HEK293 (cell line): ENCODE measurements around the gene ERF.
A peak's percentile ranks its signal among the peaks of the same experiment; 100 is the strongest.

ENCODE experiments used
- BCL11A ChIP-seq: fragments of 450-650 bp; formaldehyde crosslinking; IDR thresholded peaks from 2 replicates; pipeline ENCODE4 v1.5.1; 2016; ENCODE audit warnings: low read depth, missing biosample characterization, missing genetic modification characterization
- EGR2 ChIP-seq: fragments of 450-650 bp; formaldehyde crosslinking; IDR thresholded peaks from 2 replicates; pipeline ENCODE4 v1.5.1; 2016; ENCODE audit warnings: low read depth, missing biosample characterization, missing genetic modification characterization
- GLIS1 ChIP-seq: fragments of 450-650 bp; formaldehyde crosslinking; IDR thresholded peaks from 2 replicates; pipeline ENCODE4 v1.5.1; 2016; ENCODE audit warnings: missing biosample characterization, missing genetic modification characterization
- KLF16 ChIP-seq: fragments of 450-650 bp; formaldehyde crosslinking; IDR thresholded peaks from 2 replicates; pipeline ENCODE4 v1.5.1; 2017; ENCODE audit warnings: missing biosample characterization, missing genetic modification characterization
- KLF8 ChIP-seq: fragments of 450-650 bp; formaldehyde crosslinking; IDR thresholded peaks from 2 replicates; pipeline ENCODE4 v1.5.1; 2016; ENCODE audit warnings: missing biosample characterization, missing genetic modification characterization
- MEIS1 ChIP-seq: sonication (generic); formaldehyde crosslinking; IDR thresholded peaks from 2 replicates; pipeline ENCODE4 v1.8.1; 2022; ENCODE audit warnings: missing genetic modification reagents, mild to moderate bottlenecking, borderline replicate concordance
- PRDM1 ChIP-seq: fragments of 450-650 bp; formaldehyde crosslinking; IDR thresholded peaks from 2 replicates; pipeline ENCODE4; 2016; ENCODE audit warnings: missing biosample characterization, missing genetic modification characterization
- REPIN1 ChIP-seq: fragments of 450-650 bp; formaldehyde crosslinking; IDR thresholded peaks from 2 replicates; pipeline ENCODE4 v1.5.1; 2017; ENCODE audit warnings: missing biosample characterization, missing genetic modification characterization, low read depth
- SP7 ChIP-seq: fragments of 450-650 bp; formaldehyde crosslinking; IDR thresholded peaks from 2 replicates; pipeline ENCODE4 v1.5.1; 2016; ENCODE audit warnings: missing biosample characterization, missing genetic modification characterization
- YY2 ChIP-seq: fragments of 450-650 bp; formaldehyde crosslinking; IDR thresholded peaks from 2 replicates; pipeline ENCODE4 v1.5.1; 2016; ENCODE audit warnings: missing biosample characterization, missing genetic modification characterization
- ZBTB17 ChIP-seq: fragments of 450-650 bp; formaldehyde crosslinking; IDR thresholded peaks from 2 replicates; pipeline ENCODE4 v1.5.1; 2016; ENCODE audit warnings: missing biosample characterization, missing genetic modification characterization
- ZFP37 ChIP-seq: fragments of 450-650 bp; formaldehyde crosslinking; IDR thresholded peaks from 2 replicates; pipeline ENCODE4 v1.5.1; 2016; ENCODE audit warnings: missing biosample characterization, missing genetic modification characterization
- ZIC2 ChIP-seq: fragments of 450-650 bp; formaldehyde crosslinking; IDR thresholded peaks from 2 replicates; pipeline ENCODE4 v1.5.1; 2016; ENCODE audit warnings: missing biosample characterization, missing genetic modification characterization
- ZNF121 ChIP-seq: fragments of 450-650 bp; formaldehyde crosslinking; IDR thresholded peaks from 2 replicates; pipeline ENCODE4 v1.5.1; 2016; ENCODE audit warnings: missing biosample characterization, missing genetic modification characterization
- ZNF16 ChIP-seq: fragments of 450-650 bp; formaldehyde crosslinking; IDR thresholded peaks from 2 replicates; pipeline ENCODE4 v1.5.1; 2016; ENCODE audit warnings: low read depth, missing biosample characterization, missing genetic modification characterization
- ZNF24 ChIP-seq: fragments of 450-650 bp; formaldehyde crosslinking; IDR thresholded peaks from 2 replicates; pipeline ENCODE4 v1.5.1; 2016; ENCODE audit warnings: missing biosample characterization, missing genetic modification characterization
- ZNF266 ChIP-seq: fragments of 450-650 bp; formaldehyde crosslinking; IDR thresholded peaks from 2 replicates; pipeline ENCODE4 v1.5.1; 2016; ENCODE audit warnings: missing biosample characterization, missing genetic modification characterization, low read depth
- ZNF366 ChIP-seq: fragments of 450-650 bp; formaldehyde crosslinking; conservative IDR thresholded peaks from 2 replicates; pipeline ENCODE4 v1.5.1; 2016; ENCODE audit warnings: missing biosample characterization, missing genetic modification characterization
- ZNF394 ChIP-seq: fragments of 450-650 bp; formaldehyde crosslinking; IDR thresholded peaks from 2 replicates; pipeline ENCODE4 v1.5.1; 2016; ENCODE audit warnings: missing biosample characterization, missing genetic modification characterization, mild to moderate bottlenecking, moderate library complexity, borderline replicate concordance
- ZNF677 ChIP-seq: fragments of 450-650 bp; IDR thresholded peaks from 2 replicates; pipeline ENCODE4 v1.5.0; 2018; ENCODE audit warnings: missing biosample characterization, mild to moderate bottlenecking, missing genetic modification characterization, moderate library complexity
- TF ChIP-seq, protein P1 (sequence below): fragments of 450-650 bp; formaldehyde crosslinking; IDR thresholded peaks from 2 replicates; pipeline ENCODE4 v1.5.1; 2016; ENCODE audit warnings: missing biosample characterization, missing genetic modification characterization
- TF ChIP-seq, protein P2 (sequence below): fragments of 450-650 bp; IDR thresholded peaks from 2 replicates; pipeline ENCODE4 v1.5.1; 2018; ENCODE audit warnings: missing biosample characterization, mild to moderate bottlenecking, missing genetic modification characterization
- TF ChIP-seq, protein P3 (sequence below): fragments of 450-650 bp; formaldehyde crosslinking; IDR thresholded peaks from 2 replicates; pipeline ENCODE4 v1.5.1; 2016; ENCODE audit warnings: missing biosample characterization, missing genetic modification characterization
- TF ChIP-seq, protein P4 (sequence below): fragments of 450-650 bp; formaldehyde crosslinking; IDR thresholded peaks from 2 replicates; pipeline ENCODE4 v1.5.1; 2016; ENCODE audit warnings: missing biosample characterization, missing genetic modification characterization, borderline replicate concordance
- TF ChIP-seq, protein P5 (sequence below): fragments of 450-650 bp; formaldehyde crosslinking; IDR thresholded peaks from 2 replicates; pipeline ENCODE4 v1.5.1; 2016; ENCODE audit warnings: missing biosample characterization, missing genetic modification characterization
- TF ChIP-seq, protein P6 (sequence below): sonication (generic); formaldehyde crosslinking; IDR thresholded peaks from 2 replicates; pipeline ENCODE4 v1.8.1; 2022; ENCODE audit warnings: mild to moderate bottlenecking, moderate library complexity, missing genetic modification reagents
- TF ChIP-seq, protein P7 (sequence below): fragments of 450-650 bp; formaldehyde crosslinking; IDR thresholded peaks from 2 replicates; pipeline ENCODE4 v1.5.1; 2017; ENCODE audit warnings: missing biosample characterization, missing genetic modification characterization

ERF gene

DNA sequence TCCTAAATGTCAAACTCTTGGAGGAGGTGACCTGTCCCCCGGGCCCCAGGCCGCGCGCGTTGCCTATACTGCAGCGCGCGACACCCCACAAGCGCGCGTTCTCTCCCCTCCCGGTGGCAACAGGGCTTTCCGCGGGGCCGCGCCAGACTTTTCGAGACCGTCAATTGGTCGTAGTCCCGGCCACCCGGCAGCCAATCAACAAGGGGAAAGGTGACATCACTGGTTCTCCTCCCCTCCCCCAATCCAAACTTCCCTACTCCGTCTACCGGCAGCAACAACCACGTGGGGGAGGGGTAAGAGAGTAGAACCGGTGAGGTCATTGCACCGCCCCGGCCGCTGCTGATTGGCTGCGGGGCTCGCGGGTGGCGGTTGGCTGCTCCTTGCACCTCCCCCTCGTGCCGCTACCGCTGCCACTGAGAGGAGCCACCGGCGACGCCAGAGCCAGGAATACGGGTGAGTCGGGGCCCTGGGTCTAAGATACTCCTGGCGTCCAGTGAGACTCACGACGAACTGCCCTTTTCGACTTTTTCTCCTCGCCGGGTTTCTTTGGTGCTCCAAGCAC lies 13.3 kb upstream of the ERF start (continued):
- TF ChIP-seq, protein P1, sequence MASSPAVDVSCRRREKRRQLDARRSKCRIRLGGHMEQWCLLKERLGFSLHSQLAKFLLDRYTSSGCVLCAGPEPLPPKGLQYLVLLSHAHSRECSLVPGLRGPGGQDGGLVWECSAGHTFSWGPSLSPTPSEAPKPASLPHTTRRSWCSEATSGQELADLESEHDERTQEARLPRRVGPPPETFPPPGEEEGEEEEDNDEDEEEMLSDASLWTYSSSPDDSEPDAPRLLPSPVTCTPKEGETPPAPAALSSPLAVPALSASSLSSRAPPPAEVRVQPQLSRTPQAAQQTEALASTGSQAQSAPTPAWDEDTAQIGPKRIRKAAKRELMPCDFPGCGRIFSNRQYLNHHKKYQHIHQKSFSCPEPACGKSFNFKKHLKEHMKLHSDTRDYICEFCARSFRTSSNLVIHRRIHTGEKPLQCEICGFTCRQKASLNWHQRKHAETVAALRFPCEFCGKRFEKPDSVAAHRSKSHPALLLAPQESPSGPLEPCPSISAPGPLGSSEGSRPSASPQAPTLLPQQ (tag by site-specific recombination) = peak; percentile 89
- TF ChIP-seq, protein P2, sequence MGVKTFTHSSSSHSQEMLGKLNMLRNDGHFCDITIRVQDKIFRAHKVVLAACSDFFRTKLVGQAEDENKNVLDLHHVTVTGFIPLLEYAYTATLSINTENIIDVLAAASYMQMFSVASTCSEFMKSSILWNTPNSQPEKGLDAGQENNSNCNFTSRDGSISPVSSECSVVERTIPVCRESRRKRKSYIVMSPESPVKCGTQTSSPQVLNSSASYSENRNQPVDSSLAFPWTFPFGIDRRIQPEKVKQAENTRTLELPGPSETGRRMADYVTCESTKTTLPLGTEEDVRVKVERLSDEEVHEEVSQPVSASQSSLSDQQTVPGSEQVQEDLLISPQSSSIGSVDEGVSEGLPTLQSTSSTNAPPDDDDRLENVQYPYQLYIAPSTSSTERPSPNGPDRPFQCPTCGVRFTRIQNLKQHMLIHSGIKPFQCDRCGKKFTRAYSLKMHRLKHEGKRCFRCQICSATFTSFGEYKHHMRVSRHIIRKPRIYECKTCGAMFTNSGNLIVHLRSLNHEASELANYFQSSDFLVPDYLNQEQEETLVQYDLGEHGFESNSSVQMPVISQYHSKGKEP (tag by site-specific recombination) = peak; percentile 23; the same call in 1 of the 2 replicates
- TF ChIP-seq YY2 (tag by site-specific recombination) = no peak
- TF ChIP-seq ZIC2 = 0 out of 2 replicates have a peak, but pooled peaks have one; percentile 45
- TF ChIP-seq GLIS1 (tag by site-specific recombination) = peak; percentile 84
- TF ChIP-seq ZBTB17 (tag by site-specific recombination) = peak; percentile 89
- peak; percentile 92 for TF ChIP-seq SP7 (tag by site-specific recombination)
- TF ChIP-seq EGR2 = no peak; the same call in 1 of the 2 replicates
- TF ChIP-seq, protein P3, sequence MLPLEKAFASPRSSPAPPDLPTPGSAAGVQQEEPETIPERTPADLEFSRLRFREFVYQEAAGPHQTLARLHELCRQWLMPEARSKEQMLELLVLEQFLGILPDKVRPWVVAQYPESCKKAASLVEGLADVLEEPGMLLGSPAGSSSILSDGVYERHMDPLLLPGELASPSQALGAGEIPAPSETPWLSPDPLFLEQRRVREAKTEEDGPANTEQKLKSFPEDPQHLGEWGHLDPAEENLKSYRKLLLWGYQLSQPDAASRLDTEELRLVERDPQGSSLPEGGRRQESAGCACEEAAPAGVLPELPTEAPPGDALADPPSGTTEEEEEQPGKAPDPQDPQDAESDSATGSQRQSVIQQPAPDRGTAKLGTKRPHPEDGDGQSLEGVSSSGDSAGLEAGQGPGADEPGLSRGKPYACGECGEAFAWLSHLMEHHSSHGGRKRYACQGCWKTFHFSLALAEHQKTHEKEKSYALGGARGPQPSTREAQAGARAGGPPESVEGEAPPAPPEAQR (tag by site-specific recombination) = 0 out of 2 replicates have a peak, but pooled peaks have one; percentile 9
- TF ChIP-seq KLF8 (tag by site-specific recombination) = peak; percentile 80
- TF ChIP-seq KLF16 (tag by site-specific recombination) = peak; percentile 46
- TF ChIP-seq ZNF677 (tag by site-specific recombination) = no peak
- TF ChIP-seq, protein P4, sequence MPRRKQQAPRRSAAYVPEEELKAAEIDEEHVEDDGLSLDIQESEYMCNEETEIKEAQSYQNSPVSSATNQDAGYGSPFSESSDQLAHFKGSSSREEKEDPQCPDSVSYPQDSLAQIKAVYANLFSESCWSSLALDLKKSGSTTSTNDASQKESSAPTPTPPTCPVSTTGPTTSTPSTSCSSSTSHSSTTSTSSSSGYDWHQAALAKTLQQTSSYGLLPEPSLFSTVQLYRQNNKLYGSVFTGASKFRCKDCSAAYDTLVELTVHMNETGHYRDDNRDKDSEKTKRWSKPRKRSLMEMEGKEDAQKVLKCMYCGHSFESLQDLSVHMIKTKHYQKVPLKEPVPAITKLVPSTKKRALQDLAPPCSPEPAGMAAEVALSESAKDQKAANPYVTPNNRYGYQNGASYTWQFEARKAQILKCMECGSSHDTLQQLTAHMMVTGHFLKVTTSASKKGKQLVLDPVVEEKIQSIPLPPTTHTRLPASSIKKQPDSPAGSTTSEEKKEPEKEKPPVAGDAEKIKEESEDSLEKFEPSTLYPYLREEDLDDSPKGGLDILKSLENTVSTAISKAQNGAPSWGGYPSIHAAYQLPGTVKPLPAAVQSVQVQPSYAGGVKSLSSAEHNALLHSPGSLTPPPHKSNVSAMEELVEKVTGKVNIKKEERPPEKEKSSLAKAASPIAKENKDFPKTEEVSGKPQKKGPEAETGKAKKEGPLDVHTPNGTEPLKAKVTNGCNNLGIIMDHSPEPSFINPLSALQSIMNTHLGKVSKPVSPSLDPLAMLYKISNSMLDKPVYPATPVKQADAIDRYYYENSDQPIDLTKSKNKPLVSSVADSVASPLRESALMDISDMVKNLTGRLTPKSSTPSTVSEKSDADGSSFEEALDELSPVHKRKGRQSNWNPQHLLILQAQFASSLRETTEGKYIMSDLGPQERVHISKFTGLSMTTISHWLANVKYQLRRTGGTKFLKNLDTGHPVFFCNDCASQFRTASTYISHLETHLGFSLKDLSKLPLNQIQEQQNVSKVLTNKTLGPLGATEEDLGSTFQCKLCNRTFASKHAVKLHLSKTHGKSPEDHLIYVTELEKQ (tag by site-specific recombination) = peak; percentile 77; the same call in 1 of the 2 replicates
- TF ChIP-seq PRDM1 (tag by site-specific recombination) = peak; percentile 34; the same call in 1 of the 2 replicates
- TF ChIP-seq ZFP37 = 0 out of 2 replicates have a peak, but pooled peaks have one; percentile 45
- no peak for TF ChIP-seq MEIS1 (CRISPR knock-in tag)
- TF ChIP-seq, protein P5, sequence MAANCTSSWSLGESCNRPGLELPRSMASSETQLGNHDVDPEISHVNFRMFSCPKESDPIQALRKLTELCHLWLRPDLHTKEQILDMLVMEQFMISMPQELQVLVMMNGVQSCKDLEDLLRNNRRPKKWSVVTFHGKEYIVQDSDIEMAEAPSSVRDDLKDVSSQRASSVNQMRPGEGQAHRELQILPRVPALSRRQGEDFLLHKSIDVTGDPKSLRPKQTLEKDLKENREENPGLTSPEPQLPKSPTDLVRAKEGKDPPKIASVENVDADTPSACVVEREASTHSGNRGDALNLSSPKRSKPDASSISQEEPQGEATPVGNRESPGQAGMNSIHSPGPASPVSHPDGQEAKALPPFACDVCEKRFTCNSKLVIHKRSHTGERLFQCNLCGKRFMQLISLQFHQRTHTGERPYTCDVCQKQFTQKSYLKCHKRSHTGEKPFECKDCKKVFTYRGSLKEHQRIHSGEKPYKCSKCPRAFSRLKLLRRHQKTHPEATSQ (tag by site-specific recombination) = no peak
- TF ChIP-seq ZNF121 (tag by site-specific recombination) = no peak
- TF ChIP-seq REPIN1 (tag by site-specific recombination) = no peak; the same call in 1 of the 2 replicates
- no peak for TF ChIP-seq ZNF266 (tag by site-specific recombination)
- peak; percentile 80; the same call in 1 of the 2 replicates for TF ChIP-seq ZNF394 (tag by site-specific recombination)
- TF ChIP-seq, protein P6, sequence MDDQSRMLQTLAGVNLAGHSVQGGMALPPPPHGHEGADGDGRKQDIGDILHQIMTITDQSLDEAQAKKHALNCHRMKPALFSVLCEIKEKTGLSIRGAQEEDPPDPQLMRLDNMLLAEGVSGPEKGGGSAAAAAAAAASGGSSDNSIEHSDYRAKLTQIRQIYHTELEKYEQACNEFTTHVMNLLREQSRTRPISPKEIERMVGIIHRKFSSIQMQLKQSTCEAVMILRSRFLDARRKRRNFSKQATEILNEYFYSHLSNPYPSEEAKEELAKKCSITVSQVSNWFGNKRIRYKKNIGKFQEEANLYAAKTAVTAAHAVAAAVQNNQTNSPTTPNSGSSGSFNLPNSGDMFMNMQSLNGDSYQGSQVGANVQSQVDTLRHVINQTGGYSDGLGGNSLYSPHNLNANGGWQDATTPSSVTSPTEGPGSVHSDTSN (CRISPR knock-in tag) = no peak
- peak; percentile 92 for TF ChIP-seq ZNF24 (tag by site-specific recombination)
- no peak; the same call in 1 of the 2 replicates for TF ChIP-seq ZNF366 (tag by site-specific recombination)
- TF ChIP-seq, protein P7, sequence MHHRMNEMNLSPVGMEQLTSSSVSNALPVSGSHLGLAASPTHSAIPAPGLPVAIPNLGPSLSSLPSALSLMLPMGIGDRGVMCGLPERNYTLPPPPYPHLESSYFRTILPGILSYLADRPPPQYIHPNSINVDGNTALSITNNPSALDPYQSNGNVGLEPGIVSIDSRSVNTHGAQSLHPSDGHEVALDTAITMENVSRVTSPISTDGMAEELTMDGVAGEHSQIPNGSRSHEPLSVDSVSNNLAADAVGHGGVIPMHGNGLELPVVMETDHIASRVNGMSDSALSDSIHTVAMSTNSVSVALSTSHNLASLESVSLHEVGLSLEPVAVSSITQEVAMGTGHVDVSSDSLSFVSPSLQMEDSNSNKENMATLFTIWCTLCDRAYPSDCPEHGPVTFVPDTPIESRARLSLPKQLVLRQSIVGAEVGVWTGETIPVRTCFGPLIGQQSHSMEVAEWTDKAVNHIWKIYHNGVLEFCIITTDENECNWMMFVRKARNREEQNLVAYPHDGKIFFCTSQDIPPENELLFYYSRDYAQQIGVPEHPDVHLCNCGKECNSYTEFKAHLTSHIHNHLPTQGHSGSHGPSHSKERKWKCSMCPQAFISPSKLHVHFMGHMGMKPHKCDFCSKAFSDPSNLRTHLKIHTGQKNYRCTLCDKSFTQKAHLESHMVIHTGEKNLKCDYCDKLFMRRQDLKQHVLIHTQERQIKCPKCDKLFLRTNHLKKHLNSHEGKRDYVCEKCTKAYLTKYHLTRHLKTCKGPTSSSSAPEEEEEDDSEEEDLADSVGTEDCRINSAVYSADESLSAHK (tag by site-specific recombination) = peak; percentile 64
- TF ChIP-seq ZNF16 (tag by site-specific recombination) = no peak
- TF ChIP-seq BCL11A = no peak
